Calu3 (cell line): ENCODE results near the gene WNT6. TPM values are rescaled to one million over a fixed set of nuclear protein-coding genes. Genes with fewer than 3 reads are reported as not detected.

ENCODE experiments used
- BruUV-seq: library from RNA; stranded (reverse); fragments of 400-500 nt; replicated peaks from 2 replicates; lab custom pipeline; 2021; lab: Mats Ljungman, UMichigan
- CTCF ChIA-PET: fragments of 300-600 bp; sonication (Branson Sonifier 250); formaldehyde crosslinking; loops from one replicate; lab custom pipeline; 2022; ENCODE audit warnings: antibody characterized with exemption; lab: Charles Lee
- DNase-seq: peaks from one replicate; pipeline ENCODE4 v3.0.0; 2022
- H3K27ac Mint-ChIP-seq: one replicate; pipeline ENCODE4 v1.8.0; 2022; ENCODE audit warnings: mixed read lengths; ENCODE audit not compliant: unreplicated experiment
- H3K27me3 Mint-ChIP-seq: one replicate; pipeline ENCODE4 v1.8.0; 2022; ENCODE audit warnings: mixed read lengths; ENCODE audit not compliant: unreplicated experiment
- H3K36me3 Mint-ChIP-seq: one replicate; pipeline ENCODE4 v1.8.0; 2022; ENCODE audit warnings: mild to moderate bottlenecking, moderate library complexity, mixed read lengths; ENCODE audit not compliant: insufficient read depth, unreplicated experiment
- H3K4me1 Mint-ChIP-seq: one replicate; pipeline ENCODE4 v1.8.0; 2022; ENCODE audit warnings: mild to moderate bottlenecking, low read depth, mixed read lengths; ENCODE audit not compliant: unreplicated experiment
- H3K4me3 Mint-ChIP-seq: one replicate; pipeline ENCODE4 v1.8.0; 2022; ENCODE audit warnings: mild to moderate bottlenecking, low read depth, moderate library complexity, mixed read lengths; ENCODE audit not compliant: unreplicated experiment
- H3K9me3 Mint-ChIP-seq: one replicate; pipeline ENCODE4 v1.8.0; 2022; ENCODE audit warnings: low read depth, mixed read lengths; ENCODE audit not compliant: unreplicated experiment
- CTCF ChIP-seq: fragments of 200-600 bp; IDR thresholded peaks from one replicate; pipeline ENCODE4 v1.8.0; 2022; ENCODE audit warnings: antibody characterized with exemption; ENCODE audit not compliant: unreplicated experiment
- intact Hi-C: fragments of 100-400 bp; cut with micrococcal nuclease; formaldehyde crosslinking; loops from one replicate; pipeline ENCODE4 v1.10.0; 2022; ENCODE audit not compliant: unreplicated experiment
- total RNA-seq: library from RNA; stranded (reverse); gene quantifications from 2 replicates; pipeline ENCODE4 v1.2.3, GENCODE V29; 2022

Gene WNT6
- total RNA-seq, 1 experiment from 2014 or later, result not detected

GRCh38 chr2:218882461-218882816 lies 22.8 kb downstream of the WNT6 start:
- H3K36me3 Mint-ChIP-seq, result peaks cover 27% of the 10 kb centered on the region
- CTCF ChIA-PET, result interaction anchor here (0.5 to 2.7 kb wide), 2 partner anchors 15 to 496 kb away, joined by 5 to 8 read pairs; no protein-coding TSS in a partner anchor
- peaks cover 32% of the 10 kb centered on the region for H3K4me1 Mint-ChIP-seq
- H3K4me3 Mint-ChIP-seq, result no peak overlapping the region
- intact Hi-C loops, result no loop called here
- H3K27ac Mint-ChIP-seq, result no peak overlapping the region
- BruUV-seq, result no TSS peak
- TF ChIP-seq CTCF, result no peak
- H3K27me3 Mint-ChIP-seq, result peaks cover 59% of the 10 kb centered on the region
- no peaks in the 10 kb centered on the region for H3K9me3 Mint-ChIP-seq
- no peak for DNase-seq

- no peak for DNase-seq
- BruUV-seq, result no TSS peak
- peaks cover 59% of the 10 kb centered on the region for H3K27me3 Mint-ChIP-seq
- peak overlapping the region; percentile 23 for H3K4me3 Mint-ChIP-seq
- peaks cover 32% of the 10 kb centered on the region for H3K4me1 Mint-ChIP-seq
- H3K36me3 Mint-ChIP-seq, result peaks cover 27% of the 10 kb centered on the region
- intact Hi-C loops, result no loop called here
- no peak for TF ChIP-seq CTCF
- H3K9me3 Mint-ChIP-seq, result no peaks in the 10 kb centered on the region
- CTCF ChIA-PET, result interaction anchor here (0.5 to 2.7 kb wide), 2 partner anchors 15 to 497 kb away, joined by 5 to 8 read pairs; no protein-coding TSS in a partner anchor
- no peak overlapping the region for H3K27ac Mint-ChIP-seq
Measured at GRCh38 chr2:218882866-218883366, 23.3 kb downstream of the WNT6 start.

GRCh38 chr2:218883491-218884490 lies 24.2 kb downstream of the WNT6 start:
- H3K36me3 Mint-ChIP-seq, result peaks cover 27% of the 10 kb centered on the region
- no peak for DNase-seq
- peak overlapping the region; percentile 23 for H3K4me3 Mint-ChIP-seq
- no TSS peak for BruUV-seq
- H3K27me3 Mint-ChIP-seq, result peaks cover 59% of the 10 kb centered on the region
- no peak for TF ChIP-seq CTCF
- H3K9me3 Mint-ChIP-seq, result no peaks in the 10 kb centered on the region
- CTCF ChIA-PET, result interaction anchor here (0.8 to 2.7 kb wide), 2 partner anchors 9 to 14 kb away, joined by 3 to 8 read pairs; no protein-coding TSS in a partner anchor
- H3K4me1 Mint-ChIP-seq, result peaks cover 32% of the 10 kb centered on the region
- peak overlapping the region; percentile 53 for H3K27ac Mint-ChIP-seq
- intact Hi-C loops, result no loop called here

GRCh38 chr2:218884519-218884918 lies 24.9 kb downstream of the WNT6 start:
- intact Hi-C loops, result no loop called here
- Mint-ChIP-seq H3K36me3 (peaks cover 26% of the 10 kb centered on the region), H3K4me1 (peaks cover 32% of the 10 kb centered on the region), H3K4me3 (peak overlapping the region; percentile 23), H3K27ac (peak overlapping the region; percentile 53), H3K27me3 (peaks cover 59% of the 10 kb centered on the region), H3K9me3 (no peaks in the 10 kb centered on the region)
- no peak for DNase-seq
- BruUV-seq, result no TSS peak
- no peak for TF ChIP-seq CTCF
- CTCF ChIA-PET, result interaction anchor here (0.8 to 2.9 kb wide), 3 partner anchors 8 to 13 kb away, joined by 3 to 9 read pairs (median 8); no protein-coding TSS in a partner anchor
